ENCODE measurements around the gene PRSS2.

GRCh38 chr7:142822714-142823113 is 51.9 kb downstream of the PRSS2 start:
- TF ChIP-seq CTCF (IDR thresholded peaks at IDR 0.05; ENCODE audit: extremely low read depth in 1 of 2, insufficient read depth in 1 of 2, low read depth in 1 of 2, low read length in 2 of 2) = no peak
- TF ChIP-seq POLR2A (IDR thresholded peaks at IDR 0.05; ENCODE audit: low read depth, low read length) = no peak
